Suppressor macrophage treated with lipopolysaccharide for 4 hours (primary cell): ENCODE measurements around the gene CDK5RAP3.
"Not testable (repeated sequence)": the region's sequence is repeated elsewhere in the genome, so short reads cannot be mapped to it uniquely, and the experiment has no call there.

Source experiments
- DNase-seq: peaks from one replicate; pipeline ENCODE4 v3.0.0-alpha.2; 2020

The CDK5RAP3 gene

DNA sequence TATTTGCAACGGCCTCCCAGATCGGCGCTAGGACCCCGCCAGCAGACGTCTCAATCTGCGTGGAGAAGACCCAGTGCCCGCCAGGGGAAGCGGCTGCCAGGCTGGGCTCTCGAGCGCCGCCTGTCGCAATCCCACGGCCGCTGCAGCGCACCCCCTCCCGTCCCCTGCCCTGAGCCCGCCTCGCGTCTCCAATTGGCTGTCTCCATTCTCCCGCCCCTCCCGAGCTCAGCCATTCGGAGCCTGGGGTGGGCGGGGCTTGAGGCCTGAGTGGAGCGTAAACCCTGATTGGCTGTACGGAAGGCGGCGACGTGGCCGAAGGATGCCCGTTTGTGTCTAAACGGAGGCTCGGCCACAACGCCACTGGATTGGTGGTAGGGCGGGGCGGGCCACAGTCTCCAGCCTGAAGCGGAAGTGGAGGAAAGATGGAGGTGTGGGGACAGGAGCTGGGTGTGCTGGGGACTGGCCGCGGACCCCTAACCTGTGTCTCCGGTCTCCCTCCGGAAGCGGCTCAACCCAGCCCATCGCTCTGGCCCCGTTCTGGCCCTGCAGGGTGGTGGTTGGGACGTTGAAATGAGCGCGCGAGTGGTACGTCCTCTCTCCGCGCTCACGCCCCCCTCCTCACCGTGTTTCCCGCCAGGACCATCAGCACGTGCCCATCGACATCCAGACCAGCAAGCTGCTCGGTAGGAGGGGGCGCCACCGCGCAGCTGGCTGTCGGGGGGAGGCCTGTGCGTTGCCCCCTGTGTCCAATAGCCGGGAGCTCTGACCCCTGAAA, at the start of gene CDK5RAP3:
Gene CDK5RAP3 (plus strand): TSS at position 389 of the 775 bp plus-strand sequence. CDS start 34 bp downstream, at position 423.
- peak; percentile 100 for DNase-seq

- DNase-seq = no peak
Observed at GRCh38 chr17:47924785-47925677, 45.9 kb upstream of the CDK5RAP3 start.

DNA sequence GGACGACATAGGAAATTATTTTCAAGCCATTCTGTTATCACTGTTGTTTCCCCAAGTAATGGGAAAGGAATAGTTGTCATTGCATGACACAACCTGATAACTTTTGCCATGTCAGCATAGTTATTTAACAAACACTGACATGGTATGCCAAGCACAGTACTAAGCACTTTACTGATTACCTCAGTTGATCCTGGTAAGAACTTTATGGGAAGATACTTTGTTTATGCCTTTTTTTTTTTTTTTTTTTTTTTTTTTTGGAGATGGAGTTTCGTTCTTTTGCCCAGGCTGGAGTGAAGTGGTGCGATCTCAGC, 45.3 kb upstream of the CDK5RAP3 start:
- no peak for DNase-seq

DNA sequence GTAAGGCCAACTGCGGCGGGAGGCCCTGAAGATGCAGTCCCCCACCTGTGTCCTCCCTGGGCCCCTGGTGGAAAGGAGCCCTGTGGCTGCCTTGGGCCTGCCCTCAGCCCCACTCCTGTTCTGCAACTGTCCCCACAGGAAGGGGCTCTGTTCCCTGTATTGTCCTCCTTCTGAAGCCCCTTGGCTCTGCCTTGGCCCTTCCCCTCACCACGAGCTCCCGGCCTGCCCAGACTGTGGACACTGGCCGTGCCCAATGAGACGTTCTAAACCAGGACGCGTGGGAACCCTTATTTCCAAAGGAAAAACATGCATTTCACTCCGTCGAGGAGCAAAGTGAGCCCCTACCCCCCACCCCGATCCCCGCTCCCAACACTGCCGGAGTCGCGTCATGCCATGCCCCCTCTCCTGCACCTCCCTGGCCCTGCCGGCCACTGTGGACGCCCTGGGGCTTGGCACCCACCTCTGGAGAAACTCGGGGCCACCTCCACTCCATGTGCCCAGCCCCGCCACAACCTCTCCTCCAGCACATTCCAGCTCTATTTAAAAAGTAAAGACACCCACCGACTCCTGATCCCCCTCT, 43.0 kb upstream of the CDK5RAP3 start:
- DNase-seq = no peak

- no peak for DNase-seq
Observed at GRCh38 chr17:47928415-47928814, 42.5 kb upstream of the CDK5RAP3 start.

DNA sequence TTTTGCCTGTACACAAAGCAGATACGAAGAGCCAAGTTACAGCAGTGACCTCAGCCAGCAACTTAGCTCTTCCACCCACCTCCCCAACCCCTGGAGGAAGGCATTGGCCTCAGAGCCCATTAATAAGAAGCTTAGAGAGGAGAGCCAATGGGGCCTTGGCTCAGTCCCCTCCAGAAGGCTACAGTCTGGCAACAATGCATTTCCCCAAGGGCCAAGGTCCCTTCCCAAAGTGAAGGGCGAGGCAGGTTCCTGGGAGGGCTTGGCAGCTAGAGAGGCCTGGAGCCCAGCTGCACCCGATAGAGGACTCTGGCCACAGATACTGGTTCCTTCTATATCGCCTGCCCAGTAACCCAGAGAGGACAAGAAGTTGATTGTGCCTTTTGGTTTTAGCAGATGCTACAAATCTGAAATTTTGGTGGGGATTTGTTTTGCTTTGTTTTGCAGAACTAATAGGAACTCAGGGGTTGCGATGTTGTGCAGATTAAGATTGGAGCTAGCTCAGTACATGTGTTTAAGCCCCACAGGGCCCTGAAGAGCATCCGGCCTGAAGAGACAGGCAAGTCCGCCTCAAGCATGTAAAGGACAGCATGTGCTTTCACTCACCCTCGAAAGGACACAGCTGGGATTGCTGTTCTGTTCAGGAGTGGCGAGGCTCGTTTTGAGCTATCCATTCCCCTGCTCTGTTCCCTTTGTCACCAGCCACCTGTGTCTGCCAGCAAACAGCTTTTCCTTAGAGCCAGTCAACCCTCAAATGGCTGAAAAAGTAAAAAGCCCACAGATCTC, 41.5 kb upstream of the CDK5RAP3 start:
- no peak for DNase-seq

GRCh38 chr17:47931848-47932247, 39.1 kb upstream of the CDK5RAP3 start:
- DNase-seq = no peak

GRCh38 chr17:47934856-47935255, 36.1 kb upstream of the CDK5RAP3 start:
- no peak for DNase-seq

DNA sequence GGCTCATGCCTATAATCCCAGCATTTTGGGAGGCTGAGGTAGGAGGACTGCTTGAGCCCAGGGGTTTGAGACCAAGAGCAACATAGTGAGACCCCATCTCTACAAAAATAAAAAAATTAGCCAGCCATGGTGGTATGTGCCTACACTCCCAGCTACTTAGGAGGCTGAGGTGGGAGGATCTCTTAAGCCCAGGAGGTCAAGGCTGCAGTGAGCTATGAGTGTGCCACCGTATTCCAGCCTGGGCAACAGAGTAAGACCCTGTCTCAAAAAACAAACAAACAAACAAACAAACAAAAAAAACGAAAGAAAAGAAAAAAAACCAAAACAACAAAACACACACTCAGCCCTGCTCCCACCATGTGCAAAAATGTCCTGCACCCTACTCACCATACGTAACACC, 35.4 kb upstream of the CDK5RAP3 start:
- DNase-seq = not testable (repeated sequence)

DNA sequence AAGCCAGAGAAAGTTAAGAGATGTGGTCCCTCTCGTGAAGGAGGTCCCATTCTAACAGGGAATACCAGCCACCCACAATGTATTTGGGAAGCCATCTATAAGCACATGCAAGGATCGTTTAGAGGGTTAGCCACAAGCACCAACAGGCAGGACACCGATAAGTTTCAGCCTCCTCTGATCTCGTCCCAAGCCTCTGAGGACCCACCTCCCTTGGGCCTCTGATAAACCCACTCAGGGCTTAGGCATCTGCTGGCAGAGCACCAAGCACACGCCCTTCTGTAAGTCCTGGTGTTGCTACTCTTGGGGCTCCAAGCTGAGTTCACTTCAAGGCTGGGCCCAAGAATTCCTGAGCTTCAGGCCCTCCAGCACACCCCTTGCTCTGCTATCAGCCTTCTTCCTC, 35.0 kb upstream of the CDK5RAP3 start:
- DNase-seq = no peak

DNA sequence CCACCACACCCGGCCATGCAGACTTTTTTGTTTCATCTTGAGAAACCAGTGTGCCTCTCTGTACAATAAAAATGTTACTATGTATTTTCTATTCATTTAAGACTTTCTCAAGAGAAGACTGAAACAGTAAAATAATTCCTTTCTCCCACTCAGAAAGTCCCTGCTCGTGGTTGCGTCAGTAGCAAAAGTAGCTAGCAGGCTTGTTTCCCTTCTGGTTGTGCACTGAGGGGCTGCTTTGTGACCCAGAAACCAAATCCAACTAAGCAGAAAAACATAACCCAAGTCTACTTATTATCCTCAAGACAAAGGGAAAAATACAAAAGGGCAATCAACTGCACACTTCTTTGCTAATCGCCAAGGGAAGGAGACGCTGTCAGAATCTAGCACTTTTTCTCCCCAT, 33.0 kb upstream of the CDK5RAP3 start:
- DNase-seq = peak; percentile 25

GRCh38 chr17:47941246-47942095, 29.4 kb upstream of the CDK5RAP3 start, which contains the start of gene PNPO:
Gene PNPO, plus strand, starts transcription at chr17:47941571. Its CDS starts 105 bp downstream, at chr17:47941676.
- peak; percentile 97 for DNase-seq

- DNase-seq = no peak
Observed at GRCh38 chr17:47942096-47942510, 28.8 kb upstream of the CDK5RAP3 start.

DNA sequence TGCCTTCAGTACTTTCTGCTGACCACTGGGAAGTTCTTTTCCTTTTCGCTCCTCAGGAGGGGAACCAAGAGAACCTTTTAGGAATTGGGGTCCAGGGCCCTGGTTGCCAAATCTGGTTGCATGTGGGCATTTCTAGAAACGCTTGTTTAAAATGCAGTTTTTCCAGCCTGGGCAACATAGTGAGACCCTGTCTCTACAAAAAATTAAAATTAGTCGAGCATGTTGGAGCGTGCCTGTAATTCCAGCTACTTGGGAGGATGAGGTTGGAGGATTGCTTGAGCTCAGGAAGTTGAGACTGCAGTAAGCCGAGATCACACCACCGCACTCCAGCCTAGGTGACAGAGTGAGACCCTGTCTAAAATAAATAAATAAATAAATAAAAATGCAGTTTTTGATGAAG, 28.3 kb upstream of the CDK5RAP3 start:
- DNase-seq = no peak

GRCh38 chr17:47945080-47945479, 25.8 kb upstream of the CDK5RAP3 start:
- peak; percentile 57 for DNase-seq

- DNase-seq = peak; percentile 70
Observed at GRCh38 chr17:47945529-47946508, 25.1 kb upstream of the CDK5RAP3 start.

GRCh38 chr17:47946516-47946915, 24.4 kb upstream of the CDK5RAP3 start:
- DNase-seq = no peak

GRCh38 chr17:47946929-47947397, 23.9 kb upstream of the CDK5RAP3 start:
- peak; percentile 76 for DNase-seq

DNA sequence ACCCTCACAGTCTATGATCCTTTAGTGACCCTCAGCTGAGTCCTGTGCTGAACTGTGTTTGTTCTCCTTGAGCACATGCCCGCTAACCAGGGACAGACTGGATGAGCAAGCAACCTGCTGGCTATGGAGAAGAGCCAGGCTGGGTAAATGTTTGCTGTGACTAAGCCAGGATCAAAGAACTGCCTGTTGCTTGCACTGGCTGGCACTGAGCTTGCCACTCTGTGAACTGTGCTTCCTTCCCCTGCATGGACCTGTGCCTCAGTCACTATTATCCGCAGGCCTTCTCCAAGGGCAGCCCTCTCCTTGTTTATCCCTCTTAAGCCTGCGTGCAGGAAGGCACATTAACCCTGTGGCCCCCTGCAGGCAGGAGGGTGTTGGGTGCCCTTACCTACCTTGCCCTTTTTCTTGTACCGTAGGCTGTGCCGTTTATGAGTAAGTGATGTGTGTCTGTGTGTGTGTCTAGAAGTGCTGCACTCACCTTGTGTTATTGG, 22.2 kb upstream of the CDK5RAP3 start:
- no peak for DNase-seq

- peak; percentile 92 for DNase-seq
Observed at GRCh38 chr17:47949197-47949759, 21.6 kb upstream of the CDK5RAP3 start.
